HCT116 (cell line): ENCODE results near the gene DHX58.

ENCODE experiments used
- EZH2 ChIP-seq: fragments of 200-600 bp; sonication (generic); IDR thresholded peaks from 2 replicates; pipeline ENCODE4 v1.6.1; 2017; ENCODE audit warnings: antibody characterized with exemption, mixed run types
- POLR2A ChIP-seq: IDR thresholded peaks from 2 replicates; pipeline ENCODE4 v1.7.0; 2011; ENCODE audit warnings: borderline replicate concordance; ENCODE audit not compliant: insufficient read depth, insufficient read length; ENCODE audit errors: extremely low read depth
- POLR2AphosphoS5 ChIP-seq: IDR thresholded peaks from 2 replicates; pipeline ENCODE4 v1.6.1; 2011; ENCODE audit warnings: mild to moderate bottlenecking, low read depth, low read length, moderate library complexity
- RAD21 ChIP-seq: IDR thresholded peaks from 2 replicates; pipeline ENCODE4 v1.6.1; 2012; ENCODE audit warnings: low read depth, mild to moderate bottlenecking
- SIN3A ChIP-seq: IDR thresholded peaks from 2 replicates; pipeline ENCODE4 v1.6.1; 2012; ENCODE audit warnings: low read depth
- SP1 ChIP-seq: IDR thresholded peaks from 2 replicates; pipeline ENCODE4 v1.6.1; 2012; ENCODE audit warnings: low read depth
- TF ChIP-seq, protein P1 (sequence below), 3 experiments: fragments of 200-600 bp in 1 of 3; sonication (generic) in 1 of 3; IDR thresholded peaks in 2 of 3; conservative IDR thresholded peaks in 1 of 3; 2 replicates each; pipeline ENCODE4 v1.5.1; 2012 to 2017; ENCODE audit warnings: low read depth in 2 of 3, low read length in 2 of 3, antibody characterized with exemption in 1 of 3, borderline replicate concordance in 1 of 3, control low read depth in 1 of 3, mild to moderate bottlenecking in 1 of 3, mixed read lengths in 1 of 3, mixed run types in 1 of 3, moderate library complexity in 1 of 3; ENCODE audit not compliant: insufficient read depth in 1 of 3
- TF ChIP-seq, protein P2 (sequence below): IDR thresholded peaks from 2 replicates; pipeline ENCODE4 v1.6.1; 2012; ENCODE audit warnings: low read depth

DNA sequence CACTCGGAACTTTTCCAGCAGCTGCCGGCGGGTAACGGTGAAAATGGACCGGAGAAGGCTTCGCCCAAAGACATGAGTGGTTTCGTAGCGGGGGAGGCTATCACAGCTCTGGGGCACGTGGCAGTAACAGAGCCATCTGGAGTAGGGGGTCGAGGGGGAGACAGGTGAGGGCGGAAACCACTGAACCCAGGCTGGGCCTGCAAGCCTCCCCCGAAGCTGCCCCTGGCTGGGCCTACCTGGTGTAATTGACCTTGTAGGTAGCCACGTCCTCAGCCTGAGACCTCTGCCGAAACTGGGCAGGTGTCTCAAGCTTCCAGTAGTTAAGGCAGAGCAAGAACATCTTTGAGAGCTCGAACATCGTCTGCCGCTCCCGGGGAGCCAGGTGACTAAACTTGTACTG is 6.8 kb upstream of the DHX58 start:
- TF ChIP-seq, protein P1, sequence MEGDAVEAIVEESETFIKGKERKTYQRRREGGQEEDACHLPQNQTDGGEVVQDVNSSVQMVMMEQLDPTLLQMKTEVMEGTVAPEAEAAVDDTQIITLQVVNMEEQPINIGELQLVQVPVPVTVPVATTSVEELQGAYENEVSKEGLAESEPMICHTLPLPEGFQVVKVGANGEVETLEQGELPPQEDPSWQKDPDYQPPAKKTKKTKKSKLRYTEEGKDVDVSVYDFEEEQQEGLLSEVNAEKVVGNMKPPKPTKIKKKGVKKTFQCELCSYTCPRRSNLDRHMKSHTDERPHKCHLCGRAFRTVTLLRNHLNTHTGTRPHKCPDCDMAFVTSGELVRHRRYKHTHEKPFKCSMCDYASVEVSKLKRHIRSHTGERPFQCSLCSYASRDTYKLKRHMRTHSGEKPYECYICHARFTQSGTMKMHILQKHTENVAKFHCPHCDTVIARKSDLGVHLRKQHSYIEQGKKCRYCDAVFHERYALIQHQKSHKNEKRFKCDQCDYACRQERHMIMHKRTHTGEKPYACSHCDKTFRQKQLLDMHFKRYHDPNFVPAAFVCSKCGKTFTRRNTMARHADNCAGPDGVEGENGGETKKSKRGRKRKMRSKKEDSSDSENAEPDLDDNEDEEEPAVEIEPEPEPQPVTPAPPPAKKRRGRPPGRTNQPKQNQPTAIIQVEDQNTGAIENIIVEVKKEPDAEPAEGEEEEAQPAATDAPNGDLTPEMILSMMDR (IDR thresholded peaks at IDR 0.05 in 2 of 3, conservative IDR thresholded peaks at IDR 0.05 in 1 of 3; ENCODE audit: borderline replicate concordance in 1 of 3, insufficient read depth in 1 of 3, low read depth in 2 of 3, low read length in 2 of 3) = no peak
- TF ChIP-seq SIN3A = no peak
- no peak for TF ChIP-seq EZH2
- TF ChIP-seq POLR2AphosphoS5 = no peak
- TF ChIP-seq, protein P2, sequence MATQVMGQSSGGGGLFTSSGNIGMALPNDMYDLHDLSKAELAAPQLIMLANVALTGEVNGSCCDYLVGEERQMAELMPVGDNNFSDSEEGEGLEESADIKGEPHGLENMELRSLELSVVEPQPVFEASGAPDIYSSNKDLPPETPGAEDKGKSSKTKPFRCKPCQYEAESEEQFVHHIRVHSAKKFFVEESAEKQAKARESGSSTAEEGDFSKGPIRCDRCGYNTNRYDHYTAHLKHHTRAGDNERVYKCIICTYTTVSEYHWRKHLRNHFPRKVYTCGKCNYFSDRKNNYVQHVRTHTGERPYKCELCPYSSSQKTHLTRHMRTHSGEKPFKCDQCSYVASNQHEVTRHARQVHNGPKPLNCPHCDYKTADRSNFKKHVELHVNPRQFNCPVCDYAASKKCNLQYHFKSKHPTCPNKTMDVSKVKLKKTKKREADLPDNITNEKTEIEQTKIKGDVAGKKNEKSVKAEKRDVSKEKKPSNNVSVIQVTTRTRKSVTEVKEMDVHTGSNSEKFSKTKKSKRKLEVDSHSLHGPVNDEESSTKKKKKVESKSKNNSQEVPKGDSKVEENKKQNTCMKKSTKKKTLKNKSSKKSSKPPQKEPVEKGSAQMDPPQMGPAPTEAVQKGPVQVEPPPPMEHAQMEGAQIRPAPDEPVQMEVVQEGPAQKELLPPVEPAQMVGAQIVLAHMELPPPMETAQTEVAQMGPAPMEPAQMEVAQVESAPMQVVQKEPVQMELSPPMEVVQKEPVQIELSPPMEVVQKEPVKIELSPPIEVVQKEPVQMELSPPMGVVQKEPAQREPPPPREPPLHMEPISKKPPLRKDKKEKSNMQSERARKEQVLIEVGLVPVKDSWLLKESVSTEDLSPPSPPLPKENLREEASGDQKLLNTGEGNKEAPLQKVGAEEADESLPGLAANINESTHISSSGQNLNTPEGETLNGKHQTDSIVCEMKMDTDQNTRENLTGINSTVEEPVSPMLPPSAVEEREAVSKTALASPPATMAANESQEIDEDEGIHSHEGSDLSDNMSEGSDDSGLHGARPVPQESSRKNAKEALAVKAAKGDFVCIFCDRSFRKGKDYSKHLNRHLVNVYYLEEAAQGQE = no peak
- TF ChIP-seq POLR2A = no peak
- TF ChIP-seq RAD21 = no peak
- no peak for TF ChIP-seq SP1
